MM.1S (cell line): ENCODE data around the gene VPS16.

Source experiments
- DNase-seq: peaks from one replicate; pipeline ENCODE4 v3.0.0-alpha.2; 2015
- H2AFZ ChIP-seq: fragments of 300-600 bp; sonication (generic); 2 replicates; pipeline ENCODE4 v1.6.0; 2016; ENCODE audit warnings: antibody characterized with exemption, low read length
- H3F3A ChIP-seq: fragments of 300-600 bp; sonication (generic); 2 replicates; pipeline ENCODE4 v1.6.1; 2016; ENCODE audit warnings: mild to moderate bottlenecking, antibody characterized with exemption, low read length, moderate library complexity, mixed read lengths; ENCODE audit not compliant: insufficient read depth
- H3K27ac ChIP-seq: fragments of 300-600 bp; sonication (generic); 2 replicates; pipeline ENCODE4 v1.5.1; 2016; ENCODE audit warnings: mild to moderate bottlenecking, low read length
- H3K27me3 ChIP-seq: fragments of 300-600 bp; sonication (generic); replicated peaks from 2 replicates; pipeline ENCODE4 v1.6.0; 2016; ENCODE audit warnings: low read length; ENCODE audit not compliant: insufficient read depth
- H3K36me3 ChIP-seq: fragments of 300-600 bp; sonication (generic); replicated peaks from 2 replicates; pipeline ENCODE4 v1.6.1; 2016; ENCODE audit warnings: mild to moderate bottlenecking, low read length, mixed read lengths; ENCODE audit not compliant: insufficient read depth
- H3K4me1 ChIP-seq: fragments of 300-600 bp; sonication (generic); 2 replicates; pipeline ENCODE4 v1.6.1; 2016; ENCODE audit warnings: low read length, mixed read lengths
- H3K4me2 ChIP-seq: fragments of 300-600 bp; sonication (generic); 2 replicates; pipeline ENCODE4 v1.6.0; 2016; ENCODE audit warnings: low read depth, low read length
- H3K4me3 ChIP-seq: fragments of 300-600 bp; sonication (generic); 2 replicates; pipeline ENCODE4 v1.5.1; 2016; ENCODE audit warnings: low read length, mixed read lengths
- H3K79me2 ChIP-seq: fragments of 300-600 bp; sonication (generic); 2 replicates; pipeline ENCODE4 v1.6.1; 2016; ENCODE audit warnings: mixed run types, low read length, mixed read lengths
- H3K9ac ChIP-seq: fragments of 300-600 bp; sonication (generic); 2 replicates; pipeline ENCODE4 v1.6.1; 2016; ENCODE audit warnings: low read length, mixed read lengths
- H3K9me2 ChIP-seq: fragments of 300-600 bp; sonication (generic); replicated peaks from 2 replicates; pipeline ENCODE4 v1.6.1; 2016; ENCODE audit warnings: mild to moderate bottlenecking, low read length, mixed read lengths; ENCODE audit not compliant: insufficient read depth
- H3K9me3 ChIP-seq: fragments of 300-600 bp; sonication (generic); replicated peaks from 2 replicates; pipeline ENCODE4 v1.6.1; 2016; ENCODE audit warnings: mild to moderate bottlenecking, low read length, mixed read lengths; ENCODE audit not compliant: insufficient read depth
- H4K20me1 ChIP-seq: fragments of 300-600 bp; sonication (generic); 2 replicates; pipeline ENCODE4 v1.6.1; 2016; ENCODE audit warnings: mild to moderate bottlenecking, low read length, moderate library complexity, mixed read lengths; ENCODE audit not compliant: insufficient read depth
- EZH2 ChIP-seq: fragments of 300-600 bp; sonication (generic); optimal IDR thresholded peaks from 2 replicates; pipeline ENCODE3; 2017; ENCODE audit warnings: low read depth, mild to moderate bottlenecking, antibody characterized with exemption, low read length, mixed read lengths
- EZH2phosphoT487 ChIP-seq: fragments of 300-600 bp; sonication (generic); IDR thresholded peaks from 2 replicates; pipeline ENCODE4 v1.6.1; 2018; ENCODE audit warnings: antibody characterized with exemption, low read length
- TF ChIP-seq, protein P1 (sequence below): fragments of 300-600 bp; sonication (generic); IDR thresholded peaks from 2 replicates; pipeline ENCODE4 v1.5.1; 2016; ENCODE audit warnings: antibody characterized with exemption, low read length, mixed read lengths

The VPS16 gene

DNA sequence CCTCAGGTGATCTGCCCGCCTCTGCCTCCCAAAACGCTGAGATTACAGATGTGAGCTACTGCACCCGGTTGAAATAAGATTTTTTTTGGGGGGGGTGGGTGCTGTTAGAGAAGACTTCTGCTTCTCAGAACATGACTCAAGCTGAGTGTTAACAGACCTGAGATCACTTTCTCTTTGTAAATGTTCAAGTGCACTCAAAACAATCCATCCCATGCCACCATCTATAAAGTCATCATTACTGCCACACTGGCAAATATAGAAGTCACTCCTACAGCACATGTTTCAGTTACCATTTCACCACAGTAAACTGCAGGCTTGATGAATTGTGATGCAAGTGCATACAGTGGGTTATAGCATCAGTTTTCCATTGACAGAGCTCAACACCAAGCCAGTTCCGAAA lies 9.0 kb downstream of the VPS16 start:
- no peaks in the 10 kb centered on the region for H3K9me3 ChIP-seq
- H3F3A ChIP-seq = no peaks in the 10 kb centered on the region
- H3K4me3 ChIP-seq = no peak overlapping the region
- TF ChIP-seq EZH2 = no peak
- TF ChIP-seq, protein P1, sequence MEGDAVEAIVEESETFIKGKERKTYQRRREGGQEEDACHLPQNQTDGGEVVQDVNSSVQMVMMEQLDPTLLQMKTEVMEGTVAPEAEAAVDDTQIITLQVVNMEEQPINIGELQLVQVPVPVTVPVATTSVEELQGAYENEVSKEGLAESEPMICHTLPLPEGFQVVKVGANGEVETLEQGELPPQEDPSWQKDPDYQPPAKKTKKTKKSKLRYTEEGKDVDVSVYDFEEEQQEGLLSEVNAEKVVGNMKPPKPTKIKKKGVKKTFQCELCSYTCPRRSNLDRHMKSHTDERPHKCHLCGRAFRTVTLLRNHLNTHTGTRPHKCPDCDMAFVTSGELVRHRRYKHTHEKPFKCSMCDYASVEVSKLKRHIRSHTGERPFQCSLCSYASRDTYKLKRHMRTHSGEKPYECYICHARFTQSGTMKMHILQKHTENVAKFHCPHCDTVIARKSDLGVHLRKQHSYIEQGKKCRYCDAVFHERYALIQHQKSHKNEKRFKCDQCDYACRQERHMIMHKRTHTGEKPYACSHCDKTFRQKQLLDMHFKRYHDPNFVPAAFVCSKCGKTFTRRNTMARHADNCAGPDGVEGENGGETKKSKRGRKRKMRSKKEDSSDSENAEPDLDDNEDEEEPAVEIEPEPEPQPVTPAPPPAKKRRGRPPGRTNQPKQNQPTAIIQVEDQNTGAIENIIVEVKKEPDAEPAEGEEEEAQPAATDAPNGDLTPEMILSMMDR = no peak
- TF ChIP-seq EZH2phosphoT487 = no peak
- H3K36me3 ChIP-seq = no peaks in the 10 kb centered on the region
- no peaks in the 10 kb centered on the region for H3K4me1 ChIP-seq
- H3K27me3 ChIP-seq = no peaks in the 10 kb centered on the region
- H4K20me1 ChIP-seq = no peaks in the 10 kb centered on the region
- no peak for DNase-seq
- H3K4me2 ChIP-seq = no peak overlapping the region
- no peaks in the 10 kb centered on the region for H3K79me2 ChIP-seq
- H2AFZ ChIP-seq = no peak overlapping the region
- H3K9ac ChIP-seq = no peak overlapping the region
- no peaks in the 10 kb centered on the region for H3K9me2 ChIP-seq
- H3K27ac ChIP-seq = no peak overlapping the region

DNA sequence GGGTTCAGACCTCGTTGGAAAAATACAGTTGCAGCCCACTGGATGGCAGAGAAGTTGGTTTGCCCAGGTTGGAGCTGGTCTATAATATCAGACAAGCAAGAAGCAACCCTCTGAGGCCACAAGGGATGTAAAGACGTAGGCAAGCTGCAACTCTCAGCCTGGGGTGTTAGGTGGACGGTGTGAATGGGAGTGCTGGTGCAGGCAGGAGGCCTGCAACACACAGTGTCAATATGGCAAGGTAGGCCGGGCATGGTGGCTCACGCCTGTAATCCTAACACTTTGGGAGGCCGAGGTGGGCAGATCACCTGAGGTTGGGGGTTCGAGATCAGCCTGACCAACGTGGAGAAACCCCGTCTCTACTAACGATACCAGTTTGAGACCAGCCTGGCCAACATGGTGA lies 10.5 kb downstream of the VPS16 start:
- Histone ChIP-seq H3K4me2 (no peak overlapping the region), H3K4me3 (no peak overlapping the region), H3K27me3 (no peaks in the 10 kb centered on the region), H3K9ac (no peak overlapping the region), H3F3A (no peaks in the 10 kb centered on the region), H3K4me1 (no peaks in the 10 kb centered on the region), H3K27ac (no peak overlapping the region), H3K9me3 (no peaks in the 10 kb centered on the region), H4K20me1 (no peaks in the 10 kb centered on the region), H2AFZ (no peak overlapping the region), H3K9me2 (no peaks in the 10 kb centered on the region), H3K36me3 (no peaks in the 10 kb centered on the region), H3K79me2 (no peaks in the 10 kb centered on the region)
- DNase-seq = no peak
- TF ChIP-seq, protein P1 = no peak
- TF ChIP-seq EZH2 (no peak), EZH2phosphoT487 (no peak)

DNA sequence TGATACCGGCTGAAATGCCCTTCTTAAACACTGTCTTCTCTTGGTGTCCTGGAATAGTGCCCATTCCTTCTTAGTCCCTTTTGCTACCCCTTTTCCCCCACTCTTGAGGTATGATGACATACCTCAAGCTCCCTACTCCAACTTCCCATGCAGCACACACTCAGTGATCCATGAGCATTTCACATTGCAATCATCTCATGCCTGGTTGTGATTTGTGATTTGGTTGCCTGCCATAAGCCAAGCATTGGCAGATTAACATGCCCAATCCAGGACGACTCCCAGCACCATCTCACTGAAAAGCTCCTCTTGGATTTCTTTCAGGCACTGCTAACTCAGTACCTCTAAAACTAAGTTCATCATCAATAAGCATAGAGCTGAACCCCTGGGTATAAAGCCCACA lies 18.0 kb downstream of the VPS16 start:
- no peak for TF ChIP-seq EZH2phosphoT487
- no peak for TF ChIP-seq EZH2
- TF ChIP-seq, protein P1 = no peak
- Histone ChIP-seq H3K9me2 (no peaks in the 10 kb centered on the region), H3K4me2 (no peak overlapping the region), H3K4me3 (no peak overlapping the region), H3K9ac (no peak overlapping the region), H3K79me2 (no peaks in the 10 kb centered on the region), H3K36me3 (no peaks in the 10 kb centered on the region), H4K20me1 (no peaks in the 10 kb centered on the region), H3K27ac (no peak overlapping the region), H3K4me1 (no peaks in the 10 kb centered on the region), H2AFZ (no peak overlapping the region), H3K9me3 (no peaks in the 10 kb centered on the region), H3F3A (no peaks in the 10 kb centered on the region), H3K27me3 (no peaks in the 10 kb centered on the region)
- DNase-seq = no peak
